ENCODE measurements around the gene TRIOBP. TPM values are rescaled to one million over a fixed set of nuclear protein-coding genes. Genes with fewer than 3 reads are reported as not detected.

The TRIOBP gene
- total and polyA plus RNA-seq, 2 of the 13 experiments (the other 11 are each of a cell fraction or from before 2014, with no cell fraction given): 6.1 to 15.4 TPM

DNA sequence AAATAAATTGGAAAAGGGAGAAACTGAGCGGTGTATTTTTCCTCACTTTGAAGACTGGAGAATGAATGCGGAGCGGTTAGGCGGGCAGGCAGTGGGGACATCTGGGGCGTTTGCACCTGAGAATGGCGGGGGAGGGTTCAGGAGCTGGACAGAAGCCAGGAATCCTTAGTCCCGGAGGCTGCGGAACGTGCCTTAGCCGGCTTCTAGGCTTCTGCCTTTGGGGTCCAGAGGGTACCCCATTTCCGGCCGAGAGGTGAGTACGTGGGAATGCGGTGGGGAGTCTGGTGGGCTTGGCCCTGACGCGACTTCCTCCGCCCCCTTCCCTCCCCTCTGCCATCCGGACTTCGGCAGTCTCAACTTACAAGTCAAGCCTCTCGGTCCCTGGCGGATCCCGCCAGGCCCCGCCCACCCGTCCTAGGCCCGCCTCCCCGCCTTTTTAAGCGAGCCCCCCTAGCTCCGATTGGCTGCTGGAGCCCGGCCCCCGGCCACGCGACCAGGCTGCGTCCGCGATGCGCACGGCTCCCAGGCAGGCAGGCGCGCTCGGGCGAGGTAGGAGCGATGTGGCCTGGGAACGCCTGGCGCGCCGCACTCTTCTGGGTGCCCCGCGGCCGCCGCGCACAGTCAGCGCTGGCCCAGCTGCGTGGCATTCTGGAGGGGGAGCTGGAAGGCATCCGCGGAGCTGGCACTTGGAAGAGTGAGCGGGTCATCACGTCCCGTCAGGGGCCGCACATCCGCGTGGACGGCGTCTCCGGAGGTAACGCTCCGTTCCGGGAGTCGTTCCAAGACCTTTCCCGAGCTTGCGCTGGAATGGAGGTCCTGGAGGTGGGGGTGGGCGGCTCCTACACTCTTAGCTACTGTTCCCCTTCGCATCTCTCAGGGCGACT, 110.8 kb downstream of the TRIOBP start, which contains the start of gene GCAT (continued):
- TF ChIP-seq, protein P1, sequence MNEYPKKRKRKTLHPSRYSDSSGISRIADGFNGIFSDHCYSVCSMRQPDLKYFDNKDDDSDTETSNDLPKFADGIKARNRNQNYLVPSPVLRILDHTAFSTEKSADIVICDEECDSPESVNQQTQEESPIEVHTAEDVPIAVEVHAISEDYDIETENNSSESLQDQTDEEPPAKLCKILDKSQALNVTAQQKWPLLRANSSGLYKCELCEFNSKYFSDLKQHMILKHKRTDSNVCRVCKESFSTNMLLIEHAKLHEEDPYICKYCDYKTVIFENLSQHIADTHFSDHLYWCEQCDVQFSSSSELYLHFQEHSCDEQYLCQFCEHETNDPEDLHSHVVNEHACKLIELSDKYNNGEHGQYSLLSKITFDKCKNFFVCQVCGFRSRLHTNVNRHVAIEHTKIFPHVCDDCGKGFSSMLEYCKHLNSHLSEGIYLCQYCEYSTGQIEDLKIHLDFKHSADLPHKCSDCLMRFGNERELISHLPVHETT (CRISPR knock-in tag; conservative IDR thresholded peaks at IDR 0.05): no peak
- TF ChIP-seq CBX1 (IDR thresholded peaks at IDR 0.05; ENCODE audit: low read depth) (peak; percentile 56), ZNF781 (CRISPR knock-in tag; IDR thresholded peaks at IDR 0.05; ENCODE audit: borderline replicate concordance, not compliant biosample characterization) (peak; percentile 29), ZNF839 (CRISPR knock-in tag; IDR thresholded peaks at IDR 0.05; ENCODE audit: borderline replicate concordance) (no peak), MTA1 (CRISPR knock-in tag; IDR thresholded peaks at IDR 0.05; ENCODE audit: borderline replicate concordance) (peak; percentile 27; the same call in 1 of the 2 replicates), ZC3H13 (CRISPR knock-in tag; IDR thresholded peaks at IDR 0.05) (peak; percentile 100), RBFOX2 (IDR thresholded peaks at IDR 0.05; ENCODE audit: low read depth, low read length) (peak; percentile 100)
- TF ChIP-seq, protein P2, sequence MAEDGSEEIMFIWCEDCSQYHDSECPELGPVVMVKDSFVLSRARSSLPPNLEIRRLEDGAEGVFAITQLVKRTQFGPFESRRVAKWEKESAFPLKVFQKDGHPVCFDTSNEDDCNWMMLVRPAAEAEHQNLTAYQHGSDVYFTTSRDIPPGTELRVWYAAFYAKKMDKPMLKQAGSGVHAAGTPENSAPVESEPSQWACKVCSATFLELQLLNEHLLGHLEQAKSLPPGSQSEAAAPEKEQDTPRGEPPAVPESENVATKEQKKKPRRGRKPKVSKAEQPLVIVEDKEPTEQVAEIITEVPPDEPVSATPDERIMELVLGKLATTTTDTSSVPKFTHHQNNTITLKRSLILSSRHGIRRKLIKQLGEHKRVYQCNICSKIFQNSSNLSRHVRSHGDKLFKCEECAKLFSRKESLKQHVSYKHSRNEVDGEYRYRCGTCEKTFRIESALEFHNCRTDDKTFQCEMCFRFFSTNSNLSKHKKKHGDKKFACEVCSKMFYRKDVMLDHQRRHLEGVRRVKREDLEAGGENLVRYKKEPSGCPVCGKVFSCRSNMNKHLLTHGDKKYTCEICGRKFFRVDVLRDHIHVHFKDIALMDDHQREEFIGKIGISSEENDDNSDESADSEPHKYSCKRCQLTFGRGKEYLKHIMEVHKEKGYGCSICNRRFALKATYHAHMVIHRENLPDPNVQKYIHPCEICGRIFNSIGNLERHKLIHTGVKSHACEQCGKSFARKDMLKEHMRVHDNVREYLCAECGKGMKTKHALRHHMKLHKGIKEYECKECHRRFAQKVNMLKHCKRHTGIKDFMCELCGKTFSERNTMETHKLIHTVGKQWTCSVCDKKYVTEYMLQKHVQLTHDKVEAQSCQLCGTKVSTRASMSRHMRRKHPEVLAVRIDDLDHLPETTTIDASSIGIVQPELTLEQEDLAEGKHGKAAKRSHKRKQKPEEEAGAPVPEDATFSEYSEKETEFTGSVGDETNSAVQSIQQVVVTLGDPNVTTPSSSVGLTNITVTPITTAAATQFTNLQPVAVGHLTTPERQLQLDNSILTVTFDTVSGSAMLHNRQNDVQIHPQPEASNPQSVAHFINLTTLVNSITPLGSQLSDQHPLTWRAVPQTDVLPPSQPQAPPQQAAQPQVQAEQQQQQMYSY (CRISPR knock-in tag; IDR thresholded peaks at IDR 0.05): no peak
- TF ChIP-seq, protein P3, sequence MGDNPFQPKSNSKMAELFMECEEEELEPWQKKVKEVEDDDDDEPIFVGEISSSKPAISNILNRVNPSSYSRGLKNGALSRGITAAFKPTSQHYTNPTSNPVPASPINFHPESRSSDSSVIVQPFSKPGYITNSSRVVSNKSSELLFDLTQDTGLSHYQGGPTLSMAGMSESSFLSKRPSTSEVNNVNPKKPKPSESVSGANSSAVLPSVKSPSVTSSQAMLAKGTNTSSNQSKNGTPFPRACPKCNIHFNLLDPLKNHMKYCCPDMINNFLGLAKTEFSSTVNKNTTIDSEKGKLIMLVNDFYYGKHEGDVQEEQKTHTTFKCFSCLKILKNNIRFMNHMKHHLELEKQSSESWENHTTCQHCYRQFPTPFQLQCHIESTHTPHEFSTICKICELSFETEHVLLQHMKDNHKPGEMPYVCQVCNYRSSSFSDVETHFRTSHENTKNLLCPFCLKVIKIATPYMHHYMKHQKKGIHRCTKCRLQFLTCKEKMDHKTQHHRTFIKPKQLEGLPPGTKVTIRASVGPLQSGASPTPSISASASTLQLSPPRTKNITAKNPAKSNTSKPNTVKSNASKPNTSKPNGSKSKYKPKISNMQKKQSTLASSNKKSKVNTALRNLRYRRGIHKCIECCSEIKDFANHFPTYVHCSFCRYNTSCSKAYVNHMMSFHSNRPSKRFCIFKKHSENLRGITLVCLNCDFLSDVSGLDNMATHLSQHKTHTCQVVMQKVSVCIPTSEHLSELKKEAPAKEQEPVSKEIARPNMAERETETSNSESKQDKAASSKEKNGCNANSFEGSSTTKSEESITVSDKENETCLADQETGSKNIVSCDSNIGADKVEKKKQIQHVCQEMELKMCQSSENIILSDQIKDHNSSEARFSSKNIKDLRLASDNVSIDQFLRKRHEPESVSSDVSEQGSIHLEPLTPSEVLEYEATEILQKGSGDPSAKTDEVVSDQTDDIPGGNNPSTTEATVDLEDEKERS (CRISPR knock-in tag; IDR thresholded peaks at IDR 0.05): peak; percentile 49
- TF ChIP-seq, protein P4, sequence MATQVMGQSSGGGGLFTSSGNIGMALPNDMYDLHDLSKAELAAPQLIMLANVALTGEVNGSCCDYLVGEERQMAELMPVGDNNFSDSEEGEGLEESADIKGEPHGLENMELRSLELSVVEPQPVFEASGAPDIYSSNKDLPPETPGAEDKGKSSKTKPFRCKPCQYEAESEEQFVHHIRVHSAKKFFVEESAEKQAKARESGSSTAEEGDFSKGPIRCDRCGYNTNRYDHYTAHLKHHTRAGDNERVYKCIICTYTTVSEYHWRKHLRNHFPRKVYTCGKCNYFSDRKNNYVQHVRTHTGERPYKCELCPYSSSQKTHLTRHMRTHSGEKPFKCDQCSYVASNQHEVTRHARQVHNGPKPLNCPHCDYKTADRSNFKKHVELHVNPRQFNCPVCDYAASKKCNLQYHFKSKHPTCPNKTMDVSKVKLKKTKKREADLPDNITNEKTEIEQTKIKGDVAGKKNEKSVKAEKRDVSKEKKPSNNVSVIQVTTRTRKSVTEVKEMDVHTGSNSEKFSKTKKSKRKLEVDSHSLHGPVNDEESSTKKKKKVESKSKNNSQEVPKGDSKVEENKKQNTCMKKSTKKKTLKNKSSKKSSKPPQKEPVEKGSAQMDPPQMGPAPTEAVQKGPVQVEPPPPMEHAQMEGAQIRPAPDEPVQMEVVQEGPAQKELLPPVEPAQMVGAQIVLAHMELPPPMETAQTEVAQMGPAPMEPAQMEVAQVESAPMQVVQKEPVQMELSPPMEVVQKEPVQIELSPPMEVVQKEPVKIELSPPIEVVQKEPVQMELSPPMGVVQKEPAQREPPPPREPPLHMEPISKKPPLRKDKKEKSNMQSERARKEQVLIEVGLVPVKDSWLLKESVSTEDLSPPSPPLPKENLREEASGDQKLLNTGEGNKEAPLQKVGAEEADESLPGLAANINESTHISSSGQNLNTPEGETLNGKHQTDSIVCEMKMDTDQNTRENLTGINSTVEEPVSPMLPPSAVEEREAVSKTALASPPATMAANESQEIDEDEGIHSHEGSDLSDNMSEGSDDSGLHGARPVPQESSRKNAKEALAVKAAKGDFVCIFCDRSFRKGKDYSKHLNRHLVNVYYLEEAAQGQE (IDR thresholded peaks at IDR 0.05; ENCODE audit: borderline replicate concordance in 1 of 2, low read depth in 1 of 2, low read length in 2 of 2): peak in 1 of 2 experiments; percentile 28; a peak in 1 of 4 replicates
- TF ChIP-seq, protein P5, sequence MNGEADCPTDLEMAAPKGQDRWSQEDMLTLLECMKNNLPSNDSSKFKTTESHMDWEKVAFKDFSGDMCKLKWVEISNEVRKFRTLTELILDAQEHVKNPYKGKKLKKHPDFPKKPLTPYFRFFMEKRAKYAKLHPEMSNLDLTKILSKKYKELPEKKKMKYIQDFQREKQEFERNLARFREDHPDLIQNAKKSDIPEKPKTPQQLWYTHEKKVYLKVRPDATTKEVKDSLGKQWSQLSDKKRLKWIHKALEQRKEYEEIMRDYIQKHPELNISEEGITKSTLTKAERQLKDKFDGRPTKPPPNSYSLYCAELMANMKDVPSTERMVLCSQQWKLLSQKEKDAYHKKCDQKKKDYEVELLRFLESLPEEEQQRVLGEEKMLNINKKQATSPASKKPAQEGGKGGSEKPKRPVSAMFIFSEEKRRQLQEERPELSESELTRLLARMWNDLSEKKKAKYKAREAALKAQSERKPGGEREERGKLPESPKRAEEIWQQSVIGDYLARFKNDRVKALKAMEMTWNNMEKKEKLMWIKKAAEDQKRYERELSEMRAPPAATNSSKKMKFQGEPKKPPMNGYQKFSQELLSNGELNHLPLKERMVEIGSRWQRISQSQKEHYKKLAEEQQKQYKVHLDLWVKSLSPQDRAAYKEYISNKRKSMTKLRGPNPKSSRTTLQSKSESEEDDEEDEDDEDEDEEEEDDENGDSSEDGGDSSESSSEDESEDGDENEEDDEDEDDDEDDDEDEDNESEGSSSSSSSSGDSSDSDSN (CRISPR knock-in tag; IDR thresholded peaks at IDR 0.05): peak; percentile 90
